Measurements from ENCODE around the gene OTOA.
"Not testable (repeated sequence)": the region's sequence is repeated elsewhere in the genome, so short reads cannot be mapped to it uniquely, and the experiment has no call there.

Gene OTOA

DNA sequence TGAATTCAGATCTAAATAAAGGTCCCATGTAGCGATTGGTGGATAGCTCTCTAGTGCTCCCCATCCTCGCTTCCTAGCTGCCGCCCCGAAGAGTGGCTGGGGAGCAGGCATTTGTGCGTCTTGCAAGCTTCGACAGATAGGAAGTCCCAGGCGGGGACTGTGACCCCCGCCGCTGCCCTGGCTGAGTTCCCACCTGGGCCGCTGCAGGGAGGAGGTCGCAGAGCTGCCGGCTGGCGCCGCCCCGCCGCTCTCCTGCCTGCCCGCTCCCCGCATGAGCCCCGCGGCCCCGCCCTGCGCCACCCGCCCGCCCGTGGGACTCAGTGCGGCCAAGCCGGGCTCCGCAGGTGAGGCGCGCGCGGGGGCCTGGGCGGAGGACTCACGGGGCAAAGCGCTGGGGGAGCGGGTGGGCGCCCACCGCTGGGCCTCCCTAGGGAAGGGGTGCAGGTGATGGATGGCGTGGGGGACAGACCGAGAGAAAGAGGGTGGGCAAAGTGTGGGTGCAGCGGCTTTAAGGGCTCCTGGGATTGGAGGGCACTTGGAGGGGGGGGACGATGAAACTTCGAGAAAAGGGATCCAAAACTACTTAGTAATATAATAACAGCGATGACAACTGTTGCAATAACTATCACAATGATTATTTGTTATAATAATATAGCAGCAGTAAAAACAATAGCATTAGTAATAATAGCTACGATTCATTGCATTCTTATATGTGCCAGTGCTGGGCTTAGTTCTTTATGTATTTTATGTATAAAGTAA lies at the start of gene OTOA:
Gene OTOA, plus strand, starts transcription at position 80 of the 759 bp plus-strand sequence. CDS start 14,547 bp downstream, outside the sequence.
- DNase-seq, result peak in 1 of 56 donors; percentile 56

DNA sequence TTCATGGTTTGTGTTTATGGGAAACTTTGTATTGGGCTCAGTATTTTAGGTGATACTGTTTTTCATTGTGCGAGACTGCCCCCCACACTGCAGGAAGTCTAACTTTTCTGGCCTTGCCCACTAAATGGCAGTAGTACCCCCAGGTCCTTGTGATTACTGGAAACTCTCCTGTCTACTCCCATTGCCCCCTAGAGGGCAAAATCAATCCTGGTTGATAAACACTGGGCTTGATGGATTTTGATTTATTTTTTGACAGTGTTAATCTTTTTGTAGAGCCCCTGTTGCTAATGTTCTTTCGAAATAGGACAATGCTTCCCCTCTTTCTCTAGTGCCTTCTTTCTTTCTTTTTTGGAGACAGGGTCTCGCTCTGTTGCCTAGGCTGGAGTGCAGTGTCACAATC lies 48.9 kb upstream of the OTOA start:
- DNase-seq, result no peak

DNA sequence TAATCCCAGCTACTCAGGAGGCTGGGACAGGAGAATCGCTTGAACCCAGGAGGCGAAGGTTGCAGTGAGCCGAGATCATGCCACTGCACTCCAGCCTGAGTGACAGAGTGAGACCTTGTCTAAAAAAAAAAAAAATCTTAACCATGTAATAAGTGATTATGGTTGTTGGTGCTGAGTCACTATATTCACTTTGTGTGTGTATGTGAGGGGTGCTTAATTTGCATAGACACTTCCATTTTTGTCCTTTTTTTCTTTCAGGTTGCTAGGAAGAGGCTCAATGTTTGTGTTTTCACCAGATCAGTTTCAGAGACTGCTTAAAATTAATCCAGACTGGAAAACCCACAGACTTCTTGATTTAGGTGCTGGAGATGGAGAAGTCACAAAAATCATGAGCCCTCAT lies 46.2 kb upstream of the OTOA start:
- DNase-seq, result no peak

DNA sequence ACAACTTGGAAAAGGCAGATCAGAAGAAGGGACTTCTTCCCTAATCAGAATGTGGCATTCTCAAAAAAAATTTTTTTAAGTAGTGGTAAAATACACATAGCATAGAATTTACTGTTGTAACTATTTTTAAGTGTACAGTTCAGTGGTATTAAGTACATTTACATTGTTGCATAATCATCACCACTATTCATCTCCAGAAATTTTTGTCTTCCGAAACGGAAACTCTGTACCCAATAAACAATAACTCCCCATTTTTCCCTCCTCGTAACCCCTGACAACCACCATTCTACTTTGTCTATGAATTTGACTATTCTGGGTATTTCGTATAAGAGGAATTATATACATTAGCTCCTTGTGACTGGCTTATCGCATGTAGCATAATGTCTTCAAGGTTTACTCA lies 45.5 kb upstream of the OTOA start:
- no peak for DNase-seq

DNA sequence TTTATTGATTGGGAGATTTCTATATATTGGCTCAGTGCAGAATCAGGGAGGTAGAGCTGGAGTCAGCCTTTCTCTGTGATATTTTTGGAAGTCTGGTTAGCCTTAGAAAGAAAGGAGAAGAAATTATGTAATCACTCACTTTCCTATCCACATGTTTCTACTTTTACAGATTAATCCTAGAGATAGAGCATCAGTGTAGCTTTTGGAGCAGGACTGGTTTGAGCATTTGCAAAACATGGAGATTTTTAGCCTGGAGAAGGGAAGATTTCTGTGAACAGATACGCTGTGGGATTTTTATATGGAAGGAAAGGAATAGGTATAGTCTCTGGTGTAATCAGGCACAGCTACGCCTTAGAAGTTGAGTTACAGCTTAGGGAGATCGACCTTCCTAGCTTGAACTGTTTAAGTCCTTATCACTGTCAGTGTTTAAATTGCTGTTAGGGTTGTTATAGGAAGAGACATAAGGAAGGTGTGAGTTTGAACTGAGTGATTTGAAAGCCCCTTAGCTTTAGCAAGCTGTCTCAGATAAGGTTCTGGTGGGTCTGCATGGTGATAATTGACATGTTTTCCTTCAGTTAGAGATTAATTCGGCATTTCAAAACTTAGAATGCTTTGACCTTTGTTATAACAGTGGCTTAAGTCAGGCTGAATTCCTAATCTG lies 43.9 kb upstream of the OTOA start:
- DNase-seq, result no peak

DNA sequence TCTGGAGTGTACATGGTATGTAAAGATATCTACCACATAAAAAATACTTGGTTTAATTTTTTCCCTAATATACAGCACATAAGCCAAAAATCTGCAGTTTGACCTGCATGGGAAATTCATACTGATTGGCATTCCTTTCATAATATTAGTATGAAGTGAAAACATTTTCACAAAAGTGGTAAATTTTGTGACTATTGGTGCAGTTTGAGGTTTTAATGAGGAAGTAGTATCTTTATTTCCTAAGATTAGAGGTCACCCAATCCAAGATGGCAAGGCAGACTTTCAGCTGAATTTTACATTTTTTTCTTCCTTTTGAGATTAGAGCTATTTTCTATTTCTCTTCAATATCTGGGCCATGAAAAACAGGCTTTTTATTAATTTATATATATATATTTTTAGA lies 43.2 kb upstream of the OTOA start:
- DNase-seq, result no peak

DNA sequence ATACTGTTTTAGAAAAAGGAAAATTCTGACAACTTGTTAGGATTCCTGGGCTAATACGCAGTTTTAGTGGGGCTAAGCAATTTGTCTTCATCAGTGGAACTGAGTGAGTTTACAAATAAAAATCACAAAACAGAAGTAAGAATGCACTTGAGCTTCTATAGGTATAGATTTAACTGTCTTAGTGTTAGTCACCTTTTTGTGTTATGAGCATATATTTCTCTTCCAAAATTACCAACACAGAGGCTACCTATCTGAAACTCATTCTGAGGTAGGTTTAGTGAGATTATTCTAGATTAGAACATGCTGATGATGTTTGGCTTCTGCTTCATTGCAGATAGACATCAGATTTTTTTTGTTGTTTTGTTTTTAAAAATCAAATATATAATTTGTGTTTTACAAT lies 41.2 kb upstream of the OTOA start:
- DNase-seq, result no peak

DNA sequence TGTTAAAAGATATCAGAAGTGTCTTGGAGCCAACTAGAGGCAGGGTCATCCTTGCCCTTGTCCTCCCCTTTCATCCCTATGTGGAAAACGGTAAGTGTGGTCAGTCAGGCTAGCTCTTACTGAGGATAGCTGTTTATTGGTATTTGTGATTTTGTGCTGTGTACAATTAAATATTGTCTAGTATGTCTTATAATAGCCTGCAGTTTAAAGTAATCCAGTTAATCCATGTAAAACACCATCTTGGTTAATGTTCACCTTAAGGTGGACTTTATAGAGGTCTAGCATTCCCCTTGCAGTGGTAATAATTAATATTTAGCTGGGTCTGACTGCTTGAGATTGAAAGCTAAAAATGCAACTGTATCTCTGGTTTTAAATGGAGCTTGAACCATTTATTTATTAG lies 38.7 kb upstream of the OTOA start:
- DNase-seq, result no peak

DNA sequence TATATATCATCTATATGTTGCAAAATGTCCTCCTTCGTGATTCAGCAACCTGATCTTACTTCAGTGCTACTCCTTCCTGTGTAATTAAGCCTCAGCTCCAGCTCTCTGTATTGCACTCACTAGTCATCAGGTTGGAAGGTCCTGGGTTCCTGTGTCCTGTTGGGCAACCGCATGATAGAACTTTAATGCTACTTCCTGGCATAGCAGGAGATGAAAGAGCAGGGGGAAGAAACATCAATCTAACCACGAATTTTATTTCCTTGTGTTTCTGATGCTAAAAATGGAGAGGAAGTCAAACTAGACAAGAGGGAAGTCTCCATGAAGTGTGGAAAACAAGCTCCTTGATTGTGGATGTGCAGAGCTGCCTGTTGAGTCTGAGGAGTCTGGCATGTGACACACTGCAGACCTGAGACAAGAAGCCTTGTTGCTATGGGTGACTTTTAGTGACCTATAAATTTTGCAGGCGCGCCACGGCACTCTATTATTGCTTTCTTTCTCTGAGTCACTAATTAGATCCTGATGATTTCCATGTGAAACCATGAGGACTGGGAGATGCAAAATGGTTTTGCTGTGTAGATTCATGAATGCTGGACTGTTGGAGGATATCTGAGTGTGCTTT lies 37.0 kb upstream of the OTOA start:
- DNase-seq, result peak in 15 of 56 donors; percentile 8 to 55 (median 15)

DNA sequence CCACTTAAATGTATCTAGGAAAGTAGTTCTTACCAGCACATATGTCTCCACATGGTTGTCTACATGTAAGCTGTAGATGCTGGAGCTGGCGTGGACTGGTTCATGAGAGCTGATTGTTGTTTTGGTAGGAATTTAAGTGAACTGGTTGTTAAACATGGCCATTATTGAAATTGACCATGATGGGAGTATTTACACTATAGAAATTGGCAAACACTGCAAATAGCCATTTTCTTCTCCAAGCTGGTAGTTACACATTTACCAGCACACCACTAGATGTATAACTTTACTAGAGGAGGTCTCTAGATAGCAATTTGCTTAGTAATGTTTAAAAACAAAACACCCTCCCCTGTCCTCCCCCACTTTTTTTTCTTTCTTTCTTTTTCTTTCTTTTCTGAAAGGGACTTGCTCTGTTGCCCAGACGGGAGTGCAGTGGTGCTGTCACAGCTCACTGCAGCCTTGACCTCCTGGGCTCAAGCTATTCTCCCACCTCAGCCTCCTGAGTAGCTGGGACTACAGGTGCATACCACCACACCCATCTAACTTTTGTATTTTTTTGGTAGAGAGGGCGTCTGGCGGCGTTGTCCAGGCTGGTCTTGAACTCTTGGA lies 35.5 kb upstream of the OTOA start:
- no peak for DNase-seq

DNA sequence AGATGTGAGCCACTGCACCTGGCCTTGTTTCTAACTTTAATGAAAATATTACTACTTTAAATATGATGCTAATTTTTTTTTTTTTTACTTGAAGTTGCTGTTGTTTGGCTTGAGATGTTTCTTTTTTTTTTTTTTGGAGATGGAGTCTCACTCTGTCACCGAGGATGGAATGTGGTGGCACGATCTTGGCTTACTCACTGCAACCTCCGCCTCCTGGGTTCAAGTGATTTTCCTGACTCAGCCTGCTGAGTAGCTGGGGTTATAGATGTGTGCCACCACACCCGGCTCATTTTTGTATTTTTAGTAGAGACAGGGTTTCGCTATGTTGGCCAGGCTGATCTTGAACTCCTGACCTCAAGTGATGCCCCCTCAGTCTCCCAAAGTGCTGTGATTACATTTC lies 35.0 kb upstream of the OTOA start:
- no peak for DNase-seq

DNA sequence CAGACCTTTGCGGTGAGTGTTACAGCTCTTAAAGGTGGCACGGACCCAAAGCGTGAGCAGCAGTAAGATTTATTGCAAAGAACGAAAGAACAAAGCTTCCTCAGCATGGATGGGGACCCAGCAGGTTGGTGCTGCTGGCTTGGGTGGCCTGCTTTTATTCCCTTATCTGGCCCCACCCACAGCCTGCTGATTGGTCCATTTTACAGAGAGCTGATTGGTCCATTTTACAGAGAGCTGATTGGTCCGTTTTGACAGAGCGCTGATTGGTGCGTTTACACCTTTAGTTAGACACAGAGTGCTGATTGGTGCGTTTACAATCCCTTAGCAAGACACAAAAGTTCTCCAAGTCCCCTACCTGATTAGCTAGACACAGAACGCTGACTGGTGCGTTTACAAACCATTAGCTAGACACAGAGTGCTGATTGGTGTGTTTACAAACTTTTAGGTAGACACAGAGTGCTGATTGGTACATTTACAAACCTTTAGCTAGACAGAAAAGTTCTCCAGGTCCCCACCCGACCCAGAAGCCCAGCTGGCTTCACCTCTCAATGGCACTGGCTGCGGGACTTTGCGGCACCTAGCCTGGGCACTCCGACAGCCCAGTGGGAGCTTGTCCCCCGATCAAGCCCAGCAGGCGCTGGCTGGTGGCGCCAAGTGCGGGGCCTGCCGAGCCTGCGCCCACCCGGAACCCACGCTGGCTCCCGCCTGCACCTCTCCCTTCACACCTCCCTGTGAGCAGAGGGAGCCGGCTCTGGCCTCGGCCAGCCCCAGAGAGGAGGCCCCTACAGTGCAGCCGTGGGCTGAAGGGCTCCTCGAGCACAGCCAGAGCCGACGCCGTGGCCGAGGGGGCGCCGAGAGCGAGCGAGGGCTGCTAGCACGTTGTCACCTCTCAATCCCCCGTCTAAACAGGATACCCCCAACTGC lies 33.9 kb upstream of the OTOA start:
- DNase-seq, result not testable (repeated sequence)

DNA sequence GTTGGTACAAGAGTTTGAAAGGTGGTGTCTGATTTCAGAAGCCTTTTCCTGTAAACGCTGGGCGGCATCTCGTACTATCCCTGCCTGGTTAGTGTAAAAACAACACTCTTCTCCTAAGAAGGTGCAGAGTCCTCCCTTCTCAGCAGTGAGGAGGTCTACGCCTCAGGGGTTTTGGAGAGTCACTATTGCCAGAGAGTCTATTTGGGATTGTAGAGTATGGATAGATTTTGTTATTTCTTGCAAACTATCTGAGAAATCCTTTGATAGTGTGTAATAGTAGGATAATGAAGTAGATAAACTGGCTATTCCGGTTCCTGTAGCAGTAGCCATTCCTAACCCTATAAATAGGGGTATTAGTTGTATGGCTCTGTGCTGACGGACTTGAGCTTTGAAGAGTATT lies 32.9 kb upstream of the OTOA start:
- not testable (repeated sequence) for DNase-seq

DNA sequence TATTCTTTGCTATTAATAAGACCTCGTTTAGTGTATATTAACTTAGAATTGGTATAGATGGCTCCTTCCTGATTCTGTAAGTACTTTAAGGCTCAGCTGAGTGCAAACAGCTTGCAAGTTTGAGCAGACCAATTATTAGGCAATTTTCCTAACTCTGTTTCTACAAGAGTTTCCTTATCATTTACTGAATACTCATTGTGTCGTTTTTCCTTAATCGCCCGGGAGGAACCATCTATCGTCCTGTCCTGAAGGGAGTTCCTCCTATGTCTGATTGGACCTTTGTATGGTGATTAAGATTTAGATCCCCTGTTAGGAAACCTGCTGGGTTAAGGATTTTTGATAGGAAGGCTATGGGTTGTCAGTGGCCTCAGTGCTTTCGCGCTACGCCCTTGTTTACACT lies 32.4 kb upstream of the OTOA start:
- DNase-seq, result not testable (repeated sequence)

DNA sequence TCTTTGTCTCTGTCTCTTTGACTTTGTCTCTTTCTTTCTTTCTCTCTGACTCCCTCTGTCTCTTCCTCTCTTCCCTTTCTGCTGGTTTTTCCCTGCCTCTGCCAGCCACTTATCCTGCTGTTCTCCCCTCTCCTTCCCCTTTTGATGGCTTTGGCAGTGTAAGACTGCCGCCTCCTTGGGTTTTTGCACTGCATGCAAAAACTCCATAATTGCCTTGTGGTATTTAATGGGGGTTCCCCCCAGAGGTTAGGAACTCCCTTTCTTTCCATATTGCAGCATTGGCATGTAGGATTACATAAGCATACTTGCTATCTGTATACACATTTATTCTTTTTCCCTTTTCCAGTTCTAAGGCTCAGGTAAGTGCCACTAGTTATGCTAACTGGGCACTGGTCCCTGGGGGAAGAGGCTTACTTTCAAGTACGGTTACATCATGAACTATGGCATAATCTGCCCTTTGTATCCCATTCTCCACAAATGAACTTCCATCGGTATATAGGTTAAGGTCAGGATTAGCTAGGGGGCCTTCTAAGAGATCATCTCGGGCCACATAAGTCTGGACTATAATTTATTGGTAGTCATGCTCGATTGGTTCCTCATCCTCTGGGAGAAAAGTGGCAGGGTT lies 31.7 kb upstream of the OTOA start:
- not testable (repeated sequence) for DNase-seq

DNA sequence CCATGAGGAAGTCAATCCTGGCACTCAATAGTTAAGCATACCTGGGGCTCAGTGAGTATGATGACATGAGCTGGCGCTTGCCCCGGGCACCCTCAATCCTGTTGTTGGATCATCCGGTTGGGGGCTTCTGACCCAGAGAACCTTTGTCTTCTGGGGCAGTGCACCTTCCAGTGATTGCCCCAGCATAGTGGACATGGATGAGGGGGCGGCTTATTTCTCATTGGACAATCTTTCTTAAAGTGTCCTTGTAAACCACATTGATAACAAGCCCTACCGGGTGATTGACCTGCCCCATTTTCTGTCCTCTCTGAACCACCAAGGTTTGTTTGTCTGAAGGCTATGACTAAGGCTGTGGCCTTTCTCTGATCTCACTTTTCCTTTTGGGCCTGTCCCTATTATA lies 29.6 kb upstream of the OTOA start:
- no peak for DNase-seq

DNA sequence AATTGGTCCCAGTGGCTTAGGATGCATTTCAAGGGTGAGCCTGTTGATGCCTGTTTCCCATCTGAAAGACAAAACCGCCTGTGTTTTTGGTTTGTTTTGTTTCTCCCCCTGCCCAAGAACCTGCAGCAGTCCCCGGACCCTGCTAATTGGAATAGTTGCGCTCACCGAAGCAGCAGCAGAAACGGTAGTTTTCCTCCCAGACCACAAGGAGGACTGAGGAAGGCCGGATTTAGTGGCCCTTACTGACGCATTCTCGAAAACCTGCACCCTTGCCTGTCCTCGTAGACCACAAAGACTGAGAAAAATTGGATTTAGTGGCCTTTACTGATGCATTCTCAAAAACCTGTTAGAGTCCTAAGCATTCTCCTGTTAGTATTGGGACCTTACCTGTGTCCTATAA lies 28.1 kb upstream of the OTOA start:
- DNase-seq, result not testable (repeated sequence)

DNA sequence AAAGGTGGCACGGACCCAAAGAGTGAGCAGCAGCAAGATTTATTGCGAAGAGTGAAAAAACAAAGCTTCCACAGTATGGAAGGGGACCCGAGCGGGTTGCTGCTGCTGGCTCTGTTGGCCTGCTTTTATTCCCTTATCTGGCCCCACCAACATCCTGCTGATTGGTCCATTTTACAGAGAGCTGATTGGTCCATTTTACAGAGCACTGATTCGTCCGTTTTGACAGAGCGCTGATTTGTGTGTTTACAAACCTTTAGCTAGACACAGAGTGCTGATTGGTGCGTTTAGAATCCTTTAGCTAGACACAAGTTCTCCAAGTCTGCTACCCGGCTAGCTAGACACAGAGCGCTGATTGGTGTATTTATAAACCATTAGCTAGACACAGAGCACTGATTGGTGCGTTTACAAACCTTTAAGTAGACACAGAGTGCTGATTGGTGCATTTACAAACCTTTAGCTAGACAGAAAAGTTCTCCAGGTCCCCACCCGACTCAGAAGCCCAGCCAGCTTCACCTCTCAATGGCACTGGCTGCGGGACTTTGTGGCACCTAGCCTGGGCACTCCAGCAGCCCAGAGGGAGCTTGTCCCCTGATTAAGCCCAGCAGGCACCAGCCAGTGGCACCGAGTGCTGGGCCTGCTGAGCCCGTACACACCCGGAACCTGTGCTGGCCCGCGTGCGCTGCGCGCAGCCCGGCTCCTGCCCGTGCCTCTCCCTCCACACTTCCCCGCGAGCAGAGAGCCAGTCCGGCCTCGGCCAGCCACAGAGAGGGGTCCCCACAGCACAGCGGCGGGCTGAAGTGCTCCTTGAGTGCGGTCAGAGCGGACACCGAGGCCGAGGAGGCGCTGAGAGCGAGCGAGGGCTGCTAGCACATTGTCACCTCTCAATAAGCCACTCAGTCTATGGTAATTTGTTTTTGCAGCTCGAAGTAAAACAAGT lies 26.5 kb upstream of the OTOA start:
- DNase-seq, result no peak

DNA sequence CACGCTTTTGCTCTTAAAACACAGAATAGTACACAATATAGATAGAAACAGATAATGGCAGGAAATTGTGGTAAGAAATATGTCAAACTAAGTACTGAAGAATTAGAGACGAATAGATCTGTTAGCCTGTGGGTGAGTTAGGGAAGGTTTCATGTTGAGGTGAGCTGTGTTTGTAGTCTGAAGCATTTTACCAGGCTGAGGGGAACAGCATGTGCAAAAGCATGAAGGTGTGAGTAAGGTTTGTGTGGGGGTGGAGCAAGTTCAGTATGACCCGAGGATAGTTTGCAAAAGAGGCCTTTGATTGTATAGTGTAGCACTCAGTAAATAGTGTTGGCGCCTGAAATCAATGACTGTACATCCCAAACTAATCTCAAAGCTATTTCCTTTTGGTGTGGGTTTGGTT lies 25.2 kb upstream of the OTOA start:
- DNase-seq, result no peak
